HG03439 (cell line): ENCODE results near the gene SPOCK2.

Experiments used
- ATAC-seq: cut with Tn5 transposase; IDR thresholded peaks from one replicate; pipeline ENCODE4 v1.9.1; 2021; ENCODE audit warnings: mild to moderate bottlenecking, moderate library complexity; ENCODE audit not compliant: unreplicated experiment

Gene SPOCK2

DNA sequence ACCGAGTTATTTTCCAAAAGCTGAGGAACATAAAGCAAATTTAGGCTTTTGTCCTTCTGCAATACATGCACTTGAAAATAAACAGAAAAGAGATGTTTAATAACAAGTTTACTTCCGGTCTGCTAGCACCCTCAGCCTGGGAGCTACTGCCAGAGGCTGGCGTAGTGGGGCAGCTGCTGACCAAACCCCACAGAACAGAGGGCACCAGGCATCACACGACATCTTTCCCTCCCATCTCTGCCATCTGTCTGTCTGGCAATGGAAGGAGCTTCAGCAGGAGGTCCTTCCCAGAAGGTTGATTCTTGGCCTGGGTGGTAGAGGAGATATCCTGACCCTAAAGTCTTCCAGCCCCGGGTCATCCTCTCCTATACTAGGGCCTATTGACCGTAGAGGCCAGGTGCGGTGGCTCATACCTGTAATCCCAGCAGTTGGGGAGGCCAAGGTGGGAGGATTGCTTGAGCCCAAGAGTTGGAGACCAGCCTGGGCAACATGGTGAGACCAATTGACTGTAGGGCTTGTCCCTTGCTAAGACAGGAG lies 76.3 kb downstream of the SPOCK2 start:
- ATAC-seq = no peak

GRCh38 chr10:72011468-72011867 lies 76.9 kb downstream of the SPOCK2 start:
- ATAC-seq = no peak

- ATAC-seq = no peak
Observed at GRCh38 chr10:72011016-72011415, 77.3 kb downstream of the SPOCK2 start.

GRCh38 chr10:72010234-72010973 lies 77.9 kb downstream of the SPOCK2 start:
- ATAC-seq = no peak

DNA sequence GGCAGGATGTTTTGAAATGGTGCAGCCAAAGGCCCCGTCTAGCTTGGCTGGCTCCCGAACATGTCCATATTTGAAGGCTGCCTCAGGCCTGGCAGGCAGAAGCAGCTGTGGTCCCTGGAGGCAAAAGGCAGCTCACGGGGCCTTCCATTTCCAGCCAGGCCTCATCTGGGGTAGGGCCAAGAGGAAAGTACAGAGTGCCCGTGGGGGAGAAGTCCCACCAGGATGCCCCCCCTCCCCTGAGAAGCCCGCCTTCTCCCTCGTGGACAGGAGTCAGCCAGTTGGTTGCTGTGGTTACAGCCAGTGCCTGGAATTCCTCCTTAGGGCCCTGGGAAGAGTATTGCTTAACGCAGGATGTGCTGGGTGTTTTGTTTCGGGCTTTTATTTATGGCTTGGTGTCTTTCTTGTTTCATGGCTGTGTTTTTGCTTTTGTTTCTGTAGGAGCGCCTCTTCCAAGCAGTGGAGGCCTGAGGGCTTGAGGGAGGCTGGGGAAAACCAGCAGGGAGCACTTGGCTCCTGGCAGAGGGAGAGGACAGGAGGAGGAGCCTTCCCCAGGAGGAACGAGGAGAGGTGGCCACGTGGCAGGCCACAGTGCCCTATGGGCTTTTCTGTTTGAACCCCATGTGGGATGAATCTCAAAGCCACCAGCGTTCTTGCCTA lies 78.8 kb downstream of the SPOCK2 start:
- ATAC-seq = no peak

GRCh38 chr10:72009051-72009424 lies 79.3 kb downstream of the SPOCK2 start:
- ATAC-seq = no peak
